ENCODE data around the gene GANAB.

Gene GANAB

GRCh38 chr11:62613291-62613778 lies 33.1 kb downstream of the GANAB start:
- H3K36me3 ChIP-seq (ENCODE audit: insufficient read depth, low read length): peaks cover 29% of the 10 kb centered on the region
- H3K4me1 ChIP-seq (ENCODE audit: control insufficient read depth, insufficient read depth, low read length): peaks cover 21% of the 10 kb centered on the region
- H3K27me3 ChIP-seq (ENCODE audit: control insufficient read depth, insufficient read depth, low read length): no peaks in the 10 kb centered on the region
- no peaks in the 10 kb centered on the region for H3K9me3 ChIP-seq (replicated peaks; ENCODE audit: low read length)
- H3K4me3 ChIP-seq (ENCODE audit: low read length): peak overlapping the region; percentile 74
- H3K9ac ChIP-seq (ENCODE audit: low read depth, low read length): peak overlapping the region; percentile 88
- peak overlapping the region; percentile 85 for H3K4me2 ChIP-seq (ENCODE audit: low read length)

- H3K9ac ChIP-seq (ENCODE audit: low read depth, low read length): peak within 1 kb of the TSS; percentile 88
- H3K27me3 ChIP-seq (ENCODE audit: control insufficient read depth, insufficient read depth, low read length): no peaks in the 10 kb centered on the region
- H3K9me3 ChIP-seq (replicated peaks; ENCODE audit: low read length): no peaks in the 10 kb centered on the region
- H3K36me3 ChIP-seq (ENCODE audit: insufficient read depth, low read length): peaks cover 36% of the 10 kb centered on the region
- H3K4me1 ChIP-seq (ENCODE audit: control insufficient read depth, insufficient read depth, low read length): peaks cover 27% of the 10 kb centered on the region
- peak within 1 kb of the TSS; percentile 74 for H3K4me3 ChIP-seq (ENCODE audit: low read length)
- peak within 1 kb of the TSS; percentile 85 for H3K4me2 ChIP-seq (ENCODE audit: low read length)
Measured at GRCh38 chr11:62612366-62613290, 33.8 kb downstream of the GANAB start, which contains the start of the genes EML3 and ROM1. Gene EML3 (minus strand): TSS chr11:62612775. CDS start chr11:62612457, 318 bp downstream. Gene ROM1 (plus strand): TSS chr11:62613257. CDS start chr11:62613282, 25 bp downstream.

GRCh38 chr11:62611705-62612365 lies 34.6 kb downstream of the GANAB start:
- H3K4me1 ChIP-seq (ENCODE audit: control insufficient read depth, insufficient read depth, low read length): peaks cover 30% of the 10 kb centered on the region
- peaks cover 36% of the 10 kb centered on the region for H3K36me3 ChIP-seq (ENCODE audit: insufficient read depth, low read length)
- peak overlapping the region; percentile 85 for H3K4me2 ChIP-seq (ENCODE audit: low read length)
- H3K9ac ChIP-seq (ENCODE audit: low read depth, low read length): peak overlapping the region; percentile 88
- H3K9me3 ChIP-seq (replicated peaks; ENCODE audit: low read length): no peaks in the 10 kb centered on the region
- H3K4me3 ChIP-seq (ENCODE audit: low read length): peak overlapping the region; percentile 74
- no peaks in the 10 kb centered on the region for H3K27me3 ChIP-seq (ENCODE audit: control insufficient read depth, insufficient read depth, low read length)

- Histone ChIP-seq H3K9ac (ENCODE audit: low read depth, low read length) (peak overlapping the region; percentile 88), H3K27me3 (ENCODE audit: control insufficient read depth, insufficient read depth, low read length) (no peaks in the 10 kb centered on the region), H3K36me3 (ENCODE audit: insufficient read depth, low read length) (peaks cover 39% of the 10 kb centered on the region), H3K4me3 (ENCODE audit: low read length) (peak overlapping the region; percentile 74), H3K4me2 (ENCODE audit: low read length) (peak overlapping the region; percentile 85), H3K4me1 (ENCODE audit: control insufficient read depth, insufficient read depth, low read length) (peaks cover 30% of the 10 kb centered on the region), H3K9me3 (replicated peaks; ENCODE audit: low read length) (no peaks in the 10 kb centered on the region)
Measured at GRCh38 chr11:62610814-62611704, 35.4 kb downstream of the GANAB start.

- Histone ChIP-seq H3K4me2 (ENCODE audit: low read length) (no peak overlapping the region), H3K4me1 (ENCODE audit: control insufficient read depth, insufficient read depth, low read length) (peaks cover 30% of the 10 kb centered on the region), H3K9me3 (replicated peaks; ENCODE audit: low read length) (no peaks in the 10 kb centered on the region), H3K4me3 (ENCODE audit: low read length) (no peak overlapping the region), H3K36me3 (ENCODE audit: insufficient read depth, low read length) (peaks cover 46% of the 10 kb centered on the region), H3K9ac (ENCODE audit: low read depth, low read length) (no peak overlapping the region), H3K27me3 (ENCODE audit: control insufficient read depth, insufficient read depth, low read length) (no peaks in the 10 kb centered on the region)
Measured at GRCh38 chr11:62610403-62610802, 36.0 kb downstream of the GANAB start.

- H3K4me2 ChIP-seq (ENCODE audit: low read length): no peak overlapping the region
- H3K9me3 ChIP-seq (replicated peaks; ENCODE audit: low read length): no peaks in the 10 kb centered on the region
- no peak overlapping the region for H3K4me3 ChIP-seq (ENCODE audit: low read length)
- H3K27me3 ChIP-seq (ENCODE audit: control insufficient read depth, insufficient read depth, low read length): no peaks in the 10 kb centered on the region
- H3K4me1 ChIP-seq (ENCODE audit: control insufficient read depth, insufficient read depth, low read length): peaks cover 25% of the 10 kb centered on the region
- no peak overlapping the region for H3K9ac ChIP-seq (ENCODE audit: low read depth, low read length)
- H3K36me3 ChIP-seq (ENCODE audit: insufficient read depth, low read length): peaks cover 61% of the 10 kb centered on the region
Measured at GRCh38 chr11:62608776-62609175, 37.6 kb downstream of the GANAB start.

- no peak overlapping the region for H3K4me3 ChIP-seq (ENCODE audit: low read length)
- H3K36me3 ChIP-seq (ENCODE audit: insufficient read depth, low read length): peaks cover 71% of the 10 kb centered on the region
Measured at GRCh38 chr11:62607714-62608113, 38.7 kb downstream of the GANAB start.

GRCh38 chr11:62605902-62606301 lies 40.5 kb downstream of the GANAB start:
- no peaks in the 10 kb centered on the region for H3K9me3 ChIP-seq (replicated peaks; ENCODE audit: low read length)
- H3K4me2 ChIP-seq (ENCODE audit: low read length): no peak overlapping the region
- H3K4me1 ChIP-seq (ENCODE audit: control insufficient read depth, insufficient read depth, low read length): peaks cover 26% of the 10 kb centered on the region
- peaks cover 69% of the 10 kb centered on the region for H3K36me3 ChIP-seq (ENCODE audit: insufficient read depth, low read length)
- no peaks in the 10 kb centered on the region for H3K27me3 ChIP-seq (ENCODE audit: control insufficient read depth, insufficient read depth, low read length)
- no peak overlapping the region for H3K4me3 ChIP-seq (ENCODE audit: low read length)
- H3K9ac ChIP-seq (ENCODE audit: low read depth, low read length): no peak overlapping the region

More at GRCh38 chr11:62607714-62608113, 38.7 kb downstream of the GANAB start:
- H3K4me2 ChIP-seq (ENCODE audit: low read length): peak overlapping the region; percentile 23
- no peaks in the 10 kb centered on the region for H3K9me3 ChIP-seq (replicated peaks; ENCODE audit: low read length)
- H3K9ac ChIP-seq (ENCODE audit: low read depth, low read length): no peak overlapping the region
- no peaks in the 10 kb centered on the region for H3K27me3 ChIP-seq (ENCODE audit: control insufficient read depth, insufficient read depth, low read length)
- H3K4me1 ChIP-seq (ENCODE audit: control insufficient read depth, insufficient read depth, low read length): peaks cover 24% of the 10 kb centered on the region

GRCh38 chr11:62605467-62605866 lies 40.9 kb downstream of the GANAB start:
- Histone ChIP-seq H3K4me1 (ENCODE audit: control insufficient read depth, insufficient read depth, low read length) (peaks cover 24% of the 10 kb centered on the region), H3K9me3 (replicated peaks; ENCODE audit: low read length) (no peaks in the 10 kb centered on the region), H3K27me3 (ENCODE audit: control insufficient read depth, insufficient read depth, low read length) (no peaks in the 10 kb centered on the region), H3K9ac (ENCODE audit: low read depth, low read length) (no peak overlapping the region), H3K4me3 (ENCODE audit: low read length) (no peak overlapping the region), H3K36me3 (ENCODE audit: insufficient read depth, low read length) (peaks cover 64% of the 10 kb centered on the region), H3K4me2 (ENCODE audit: low read length) (no peak overlapping the region)

GRCh38 chr11:62604460-62605120 lies 41.8 kb downstream of the GANAB start:
- no peak overlapping the region for H3K4me2 ChIP-seq (ENCODE audit: low read length)
- H3K9ac ChIP-seq (ENCODE audit: low read depth, low read length): no peak overlapping the region
- H3K27me3 ChIP-seq (ENCODE audit: control insufficient read depth, insufficient read depth, low read length): no peaks in the 10 kb centered on the region
- H3K9me3 ChIP-seq (replicated peaks; ENCODE audit: low read length): no peaks in the 10 kb centered on the region
- no peak overlapping the region for H3K4me3 ChIP-seq (ENCODE audit: low read length)
- peaks cover 30% of the 10 kb centered on the region for H3K4me1 ChIP-seq (ENCODE audit: control insufficient read depth, insufficient read depth, low read length)
- H3K36me3 ChIP-seq (ENCODE audit: insufficient read depth, low read length): peaks cover 64% of the 10 kb centered on the region

Data from skeletal muscle satellite cell (primary cell).